HepG2 (cell line): ENCODE data around the gene THADA. TPM values are rescaled to one million over a fixed set of nuclear protein-coding genes. Genes with fewer than 3 reads are reported as not detected.
A peak's percentile ranks its signal among the peaks of the same experiment; 100 is the strongest.

Source experiments
- CENPT ChIP-seq: sonication (generic); formaldehyde crosslinking; IDR thresholded peaks from 2 replicates; pipeline ENCODE4 v1.8.0; 2022; ENCODE audit warnings: low read depth, mild to moderate bottlenecking, moderate library complexity, missing genetic modification reagents
- ETS1 ChIP-seq: sonication (generic); formaldehyde crosslinking; IDR thresholded peaks from 2 replicates; pipeline ENCODE4 v1.4.0; 2020; ENCODE audit warnings: missing genetic modification reagents
- FOXK2 ChIP-seq: fragments of 450-650 bp; IDR thresholded peaks from 2 replicates; pipeline ENCODE4 v1.6.1; 2016
- FUBP1 ChIP-seq: sonication (generic); formaldehyde crosslinking; IDR thresholded peaks from 2 replicates; pipeline ENCODE4 v1.5.1; 2020; ENCODE audit warnings: missing genetic modification reagents, mild to moderate bottlenecking, borderline replicate concordance
- GTF3A ChIP-seq: sonication (generic); formaldehyde crosslinking; conservative IDR thresholded peaks from 2 replicates; pipeline ENCODE4 v1.4.0; 2020; ENCODE audit warnings: mild to moderate bottlenecking, missing genetic modification reagents
- HDAC6 ChIP-seq: fragments of 200-600 bp; sonication (generic); IDR thresholded peaks from 2 replicates; pipeline ENCODE4 v1.7.0; 2017; ENCODE audit warnings: mild to moderate bottlenecking, antibody characterized with exemption, low read length, low read depth
- HIVEP1 ChIP-seq: sonication (generic); formaldehyde crosslinking; IDR thresholded peaks from 2 replicates; pipeline ENCODE4 v1.4.0; 2020; ENCODE audit warnings: mild to moderate bottlenecking, missing genetic modification reagents
- MYC ChIP-seq: sonication (generic); formaldehyde crosslinking; IDR thresholded peaks from 2 replicates; pipeline ENCODE4 v1.9.0; 2021; ENCODE audit warnings: missing genetic modification reagents, borderline replicate concordance
- TCF12 ChIP-seq, 2 experiments: fragments of 450-650 bp in 1 of 2; sonication (generic) in 1 of 2; formaldehyde crosslinking in 1 of 2; IDR thresholded peaks; 2 replicates each; pipeline versions ENCODE4 v1.6.1 to v1.8.0; 2017 to 2022; ENCODE audit warnings: antibody characterized with exemption in 1 of 2, mild to moderate bottlenecking in 1 of 2, missing genetic modification reagents in 1 of 2, moderate library complexity in 1 of 2
- THRA ChIP-seq: sonication (generic); formaldehyde crosslinking; IDR thresholded peaks from 2 replicates; pipeline ENCODE4 v1.4.0; 2020; ENCODE audit warnings: missing genetic modification reagents, borderline replicate concordance
- ZBTB3 ChIP-seq: sonication (generic); formaldehyde crosslinking; IDR thresholded peaks from 2 replicates; pipeline ENCODE4 v1.4.0; 2020; ENCODE audit warnings: low read depth, mild to moderate bottlenecking, moderate library complexity, missing genetic modification reagents, borderline replicate concordance
- ZBTB39 ChIP-seq: sonication (generic); formaldehyde crosslinking; IDR thresholded peaks from 2 replicates; pipeline ENCODE4 v1.5.0; 2020; ENCODE audit warnings: missing genetic modification reagents
- ZEB1 ChIP-seq: IDR thresholded peaks from 2 replicates; pipeline ENCODE4 v1.6.1; 2012; ENCODE audit warnings: mild to moderate bottlenecking, low read depth, inconsistent platforms; ENCODE audit not compliant: insufficient replicate concordance
- ZGPAT ChIP-seq: IDR thresholded peaks from 2 replicates; pipeline ENCODE4 v1.6.1; 2016; ENCODE audit warnings: mild to moderate bottlenecking
- ZNF33A ChIP-seq: sonication (generic); formaldehyde crosslinking; IDR thresholded peaks from 2 replicates; pipeline ENCODE4 v1.5.1; 2020; ENCODE audit warnings: missing genetic modification reagents, mild to moderate bottlenecking, moderate library complexity, borderline replicate concordance
- ZNF430 ChIP-seq: sonication (generic); formaldehyde crosslinking; IDR thresholded peaks from 2 replicates; pipeline ENCODE4 v1.9.0; 2021; ENCODE audit warnings: mild to moderate bottlenecking, missing genetic modification reagents
- ZNF468 ChIP-seq: sonication (generic); formaldehyde crosslinking; IDR thresholded peaks from 2 replicates; pipeline ENCODE4 v1.8.0; 2022; ENCODE audit warnings: mild to moderate bottlenecking, moderate library complexity, missing genetic modification reagents
- ZNF737 ChIP-seq: sonication (generic); formaldehyde crosslinking; IDR thresholded peaks from 2 replicates; pipeline ENCODE4 v1.5.0; 2020; ENCODE audit warnings: missing genetic modification reagents, mild to moderate bottlenecking, borderline replicate concordance
- ZSCAN20 ChIP-seq: sonication (generic); formaldehyde crosslinking; IDR thresholded peaks from 2 replicates; pipeline ENCODE4 v1.4.0; 2020; ENCODE audit warnings: missing genetic modification reagents, mild to moderate bottlenecking, borderline replicate concordance
- polyA plus RNA-seq, 8 experiments: library from polyadenylated mRNA; depleted of rRNA in 3 of 8; stranded (reverse) in 7 of 8; unstranded in 1 of 8; fragments of >200 nt; fragmentation: Illumina TruSeq in 4 of 8; extraction: Trizol in 4 of 8; gene quantifications; 2 replicates each; pipeline versions ENCODE4 v1.2.1 to v1.2.3, GENCODE V29; 2011 to 2016; ENCODE audit warnings: low read depth in 4 of 8, missing spikeins in 1 of 8, mixed read lengths in 1 of 8; ENCODE audit not compliant: insufficient read depth in 1 of 8
- total RNA-seq, 5 experiments: library from RNA; depleted of rRNA; stranded (reverse); fragments of >200 nt; fragmentation: Illumina TruSeq; extraction: Trizol; gene quantifications; 2 replicates each; pipeline ENCODE4 v1.2.3, GENCODE V29; 2016; ENCODE audit warnings: low read depth in 1 of 5

THADA gene
- total and polyA plus RNA-seq, 2 of the 13 experiments (the other 11 are each of a cell fraction or from before 2014, with no cell fraction given) = 12.7 to 21.7 TPM

- TF ChIP-seq GTF3A (CRISPR knock-in tag) = no peak
- TF ChIP-seq ZBTB3 (CRISPR knock-in tag) = no peak; the same call in 1 of the 2 replicates
- no peak; the same call in 1 of the 2 replicates for TF ChIP-seq ZNF430
- no peak for TF ChIP-seq ZEB1
- TF ChIP-seq TCF12 (IDR thresholded peaks at IDR 0.05) = no peak
- TF ChIP-seq TCF12 (CRISPR knock-in tag; IDR thresholded peaks at IDR 0.05) = peak; percentile 38; the same call in 1 of the 2 replicates
- TF ChIP-seq HDAC6 = no peak
- peak; percentile 99 for TF ChIP-seq MYC (CRISPR knock-in tag)
- no peak for TF ChIP-seq ZNF737 (CRISPR knock-in tag)
- TF ChIP-seq ZNF468 (CRISPR knock-in tag) = peak; percentile 62; the same call in 1 of the 2 replicates
- peak; percentile 94 for TF ChIP-seq ZGPAT (CRISPR knock-in tag)
- no peak; the same call in 1 of the 2 replicates for TF ChIP-seq ETS1 (CRISPR knock-in tag)
- no peak for TF ChIP-seq CENPT (CRISPR knock-in tag)
- peak; percentile 71; the same call in 1 of the 2 replicates for TF ChIP-seq ZBTB39 (CRISPR knock-in tag)
- no peak for TF ChIP-seq FUBP1 (CRISPR knock-in tag)
- peak; percentile 87; the same call in 1 of the 2 replicates for TF ChIP-seq THRA (CRISPR knock-in tag)
- TF ChIP-seq ZNF33A (CRISPR knock-in tag) = no peak; the same call in 1 of the 2 replicates
- peak; percentile 80 for TF ChIP-seq HIVEP1 (CRISPR knock-in tag)
- peak; percentile 3; the same call in 1 of the 2 replicates for TF ChIP-seq ZSCAN20 (CRISPR knock-in tag)
- peak; percentile 73; the same call in 1 of the 2 replicates for TF ChIP-seq FOXK2
These were observed 368.6 kb downstream of the THADA start (continued) for GRCh38 chr2:43226955-43227829.
